Measurements from ENCODE around the gene ENHO. TPM values are rescaled to one million over a fixed set of nuclear protein-coding genes. Genes with fewer than 3 reads are reported as not detected.
A peak's percentile ranks its signal among the peaks of the same experiment; 100 is the strongest.

The ENHO gene
- total RNA-seq, 4 donors from 2014 or later: 2.7 to 22.1 (median 16.3) TPM

- TF ChIP-seq CTCF (IDR thresholded peaks at IDR 0.05) (no peak), POLR2A (IDR thresholded peaks at IDR 0.05) (no peak), EP300 (IDR thresholded peaks at IDR 0.05) (no peak)
- peaks cover 0 to 57% (median 23%) of the 10 kb centered on the region in 4 donors for H3K4me1 ChIP-seq
- no peaks in the 10 kb centered on the region for H3K36me3 ChIP-seq
- no peaks in the 10 kb centered on the region for H3K27me3 ChIP-seq
- H3K27ac ChIP-seq: peak overlapping the region; percentile 32 to 85 (median 76)
- H3K4me3 ChIP-seq: no peak overlapping the region
- no peaks in the 10 kb centered on the region for H3K9me3 ChIP-seq
- no peak for DNase-seq (ENCODE audit: low spot score in 2 of 2)
Observed at GRCh38 chr9:34503406-34503805, 19.4 kb downstream of the ENHO start.

DNA sequence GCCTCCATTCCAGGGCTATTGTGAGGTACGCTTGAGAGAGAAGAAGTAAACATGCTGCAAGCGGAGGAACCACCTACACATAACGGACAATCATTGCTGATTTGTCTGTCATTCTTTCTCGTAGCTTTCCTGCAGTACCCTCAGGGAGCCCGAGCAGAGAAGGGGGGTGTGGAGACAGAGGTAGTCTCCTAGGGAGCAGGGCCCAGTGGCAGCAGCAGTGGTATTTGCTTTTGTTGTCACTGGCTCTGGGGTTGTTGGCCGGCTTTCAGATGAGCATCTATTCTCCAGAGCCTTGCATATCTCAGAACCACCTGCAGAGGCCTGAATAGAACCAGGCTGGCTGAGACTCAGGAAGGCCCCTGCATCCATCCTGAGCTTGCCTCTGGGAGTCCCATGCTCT, 19.9 kb downstream of the ENHO start:
- WGBS, 2 donors: 44 to 45% methylated on average over 6 of the region's 6 CpGs
- no peak for DNase-seq (ENCODE audit: low spot score in 2 of 2)
- Histone ChIP-seq H3K9me3 (no peaks in the 10 kb centered on the region), H3K4me3 (no peak overlapping the region), H3K4me1 (peaks cover 0 to 57% (median 23%) of the 10 kb centered on the region in 4 donors), H3K27me3 (no peaks in the 10 kb centered on the region), H3K27ac (peak overlapping the region; percentile 32 to 85 (median 76)), H3K36me3 (no peaks in the 10 kb centered on the region)
- TF ChIP-seq CTCF (IDR thresholded peaks at IDR 0.05) (no peak), EP300 (IDR thresholded peaks at IDR 0.05) (no peak), POLR2A (IDR thresholded peaks at IDR 0.05) (no peak)

- Histone ChIP-seq H3K27me3 (no peaks in the 10 kb centered on the region), H3K36me3 (no peaks in the 10 kb centered on the region), H3K4me3 (no peak overlapping the region), H3K27ac (peak overlapping the region; percentile 32 to 85 (median 76)), H3K4me1 (peaks cover 0 to 57% (median 23%) of the 10 kb centered on the region in 4 donors), H3K9me3 (no peaks in the 10 kb centered on the region)
- TF ChIP-seq POLR2A (IDR thresholded peaks at IDR 0.05) (no peak), EP300 (IDR thresholded peaks at IDR 0.05) (no peak), CTCF (IDR thresholded peaks at IDR 0.05) (no peak)
- no peak for DNase-seq (ENCODE audit: low spot score in 2 of 2)
- 19 to 28% methylated on average over 10 of the region's 10 CpGs for WGBS, 2 donors
Observed at GRCh38 chr9:34502471-34502870, 20.3 kb downstream of the ENHO start.

GRCh38 chr9:34501889-34502425, 20.8 kb downstream of the ENHO start:
- Histone ChIP-seq H3K27me3 (no peaks in the 10 kb centered on the region), H3K4me3 (no peak overlapping the region), H3K27ac (peak overlapping the region; percentile 48 to 87 (median 76)), H3K4me1 (peaks cover 0 to 57% (median 23%) of the 10 kb centered on the region in 4 donors), H3K36me3 (no peaks in the 10 kb centered on the region), H3K9me3 (no peaks in the 10 kb centered on the region)
- peak; percentile 51 to 69 for DNase-seq (ENCODE audit: low spot score in 2 of 2)
- TF ChIP-seq EP300 (IDR thresholded peaks at IDR 0.05) (peak; percentile 43 to 94), CTCF (IDR thresholded peaks at IDR 0.05) (peak; percentile 16 to 79 (median 65)), POLR2A (IDR thresholded peaks at IDR 0.05) (no peak)
- 16 to 19% methylated on average over 4 to 5 of the region's 5 CpGs for WGBS, 2 donors

GRCh38 chr9:34501372-34501771, 21.4 kb downstream of the ENHO start:
- H3K4me1 ChIP-seq: peaks cover 0 to 51% (median 22%) of the 10 kb centered on the region in 4 donors

More at GRCh38 chr9:34501372-34501771, 21.4 kb downstream of the ENHO start:
- 24 to 75% methylated on average over 1 to 2 of the region's 2 CpGs for WGBS, 2 donors
- H3K4me3 ChIP-seq: no peak overlapping the region
- peak overlapping the region; percentile 48 to 87 (median 69) for H3K27ac ChIP-seq
- no peaks in the 10 kb centered on the region for H3K27me3 ChIP-seq
- TF ChIP-seq EP300 (IDR thresholded peaks at IDR 0.05) (no peak), CTCF (IDR thresholded peaks at IDR 0.05) (no peak), POLR2A (IDR thresholded peaks at IDR 0.05) (no peak)
- no peaks in the 10 kb centered on the region for H3K9me3 ChIP-seq
- no peaks in the 10 kb centered on the region for H3K36me3 ChIP-seq
- no peak for DNase-seq (ENCODE audit: low spot score in 2 of 2)

All from tibial nerve (tissue), 4 donors.